22Rv1 (cell line): ENCODE results near the gene SHROOM2.

Source experiments
- H3K27ac ChIP-seq: fragments of 450-650 bp; 2 replicates; pipeline ENCODE4 v1.5.1; 2017
- ZFX ChIP-seq: fragments of 450-650 bp; IDR thresholded peaks from 2 replicates; pipeline ENCODE4 v1.6.1; 2017; ENCODE audit warnings: antibody characterized with exemption, borderline replicate concordance
- TF ChIP-seq, protein P1 (sequence below): fragments of 450-650 bp; IDR thresholded peaks from 2 replicates; pipeline ENCODE4 v1.5.1; 2017; ENCODE audit warnings: mild to moderate bottlenecking

Gene SHROOM2

DNA sequence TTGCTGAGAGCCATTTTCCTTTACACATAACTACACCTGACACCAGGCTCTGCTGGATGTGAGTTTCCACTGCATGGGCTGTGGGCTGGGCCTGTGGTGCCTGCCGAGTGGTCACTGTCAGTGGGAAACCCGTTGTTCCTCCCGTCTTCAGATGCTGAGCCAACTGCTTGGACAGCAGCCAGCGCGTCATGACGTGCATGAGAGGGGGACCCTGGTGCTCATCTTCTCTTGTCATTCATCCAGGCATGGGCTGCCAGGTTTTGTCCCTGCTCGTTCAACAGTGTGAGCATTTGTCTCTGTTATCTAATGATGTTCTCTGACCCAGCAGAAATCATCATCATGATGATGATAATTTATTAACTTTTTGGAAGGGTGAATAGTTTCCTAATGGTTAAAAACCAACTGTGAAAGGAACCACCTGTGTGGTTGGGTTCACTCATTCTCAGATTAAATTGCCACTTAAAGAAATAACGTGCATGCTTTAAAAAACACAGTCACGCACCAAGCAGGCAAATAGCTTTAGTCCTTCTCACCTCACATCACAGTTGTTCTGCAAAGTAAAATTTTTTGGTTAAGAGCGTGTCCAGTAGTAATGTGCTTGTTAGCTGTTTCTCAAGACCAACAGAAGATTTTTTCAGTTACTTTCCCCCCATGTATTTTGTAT, 161.0 kb downstream of the SHROOM2 start:
- no peak for TF ChIP-seq ZFX
- TF ChIP-seq, protein P1, sequence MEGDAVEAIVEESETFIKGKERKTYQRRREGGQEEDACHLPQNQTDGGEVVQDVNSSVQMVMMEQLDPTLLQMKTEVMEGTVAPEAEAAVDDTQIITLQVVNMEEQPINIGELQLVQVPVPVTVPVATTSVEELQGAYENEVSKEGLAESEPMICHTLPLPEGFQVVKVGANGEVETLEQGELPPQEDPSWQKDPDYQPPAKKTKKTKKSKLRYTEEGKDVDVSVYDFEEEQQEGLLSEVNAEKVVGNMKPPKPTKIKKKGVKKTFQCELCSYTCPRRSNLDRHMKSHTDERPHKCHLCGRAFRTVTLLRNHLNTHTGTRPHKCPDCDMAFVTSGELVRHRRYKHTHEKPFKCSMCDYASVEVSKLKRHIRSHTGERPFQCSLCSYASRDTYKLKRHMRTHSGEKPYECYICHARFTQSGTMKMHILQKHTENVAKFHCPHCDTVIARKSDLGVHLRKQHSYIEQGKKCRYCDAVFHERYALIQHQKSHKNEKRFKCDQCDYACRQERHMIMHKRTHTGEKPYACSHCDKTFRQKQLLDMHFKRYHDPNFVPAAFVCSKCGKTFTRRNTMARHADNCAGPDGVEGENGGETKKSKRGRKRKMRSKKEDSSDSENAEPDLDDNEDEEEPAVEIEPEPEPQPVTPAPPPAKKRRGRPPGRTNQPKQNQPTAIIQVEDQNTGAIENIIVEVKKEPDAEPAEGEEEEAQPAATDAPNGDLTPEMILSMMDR = no peak
- no peak overlapping the region for H3K27ac ChIP-seq

DNA sequence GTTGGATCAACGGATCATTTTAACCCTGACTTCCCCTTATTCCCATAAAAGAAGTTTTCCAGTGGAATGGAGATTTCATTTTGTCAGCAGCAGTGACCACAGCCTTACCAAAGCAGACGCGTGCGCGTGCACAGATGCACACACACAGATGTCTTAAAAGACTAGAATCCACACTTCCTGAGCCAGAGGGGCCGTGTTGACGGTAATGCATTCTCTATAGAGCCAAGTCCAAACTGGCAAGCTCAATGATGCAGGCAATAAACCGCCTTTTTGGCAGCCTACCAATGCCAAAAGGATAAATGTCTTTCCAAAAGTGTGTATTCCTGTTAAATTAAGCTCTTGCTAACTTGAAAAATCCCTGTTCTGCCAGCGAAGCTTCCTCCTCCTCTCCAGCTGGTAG, 162.2 kb downstream of the SHROOM2 start:
- TF ChIP-seq, protein P1 = no peak
- TF ChIP-seq ZFX = no peak
- no peak overlapping the region for H3K27ac ChIP-seq

DNA sequence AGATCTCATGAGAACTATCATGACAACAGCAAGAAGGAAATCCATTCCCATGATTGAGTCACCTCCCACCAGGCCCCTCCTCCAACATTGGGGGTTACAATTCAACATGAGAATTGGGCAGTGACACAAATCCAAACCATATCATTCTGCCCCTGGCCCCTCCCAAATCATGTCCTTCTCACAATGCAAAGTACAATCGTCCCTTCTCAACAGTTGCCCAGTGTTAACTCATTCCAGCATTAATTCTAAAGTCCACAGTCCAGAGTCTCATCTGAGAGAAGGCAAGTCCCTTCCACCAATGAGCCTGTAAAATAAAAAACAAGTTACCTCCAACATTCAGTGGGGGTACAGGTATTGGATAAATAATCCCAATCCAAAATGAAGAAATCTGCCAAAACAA, 166.1 kb downstream of the SHROOM2 start:
- no peak for TF ChIP-seq ZFX
- TF ChIP-seq, protein P1 = no peak
- H3K27ac ChIP-seq = no peak overlapping the region

DNA sequence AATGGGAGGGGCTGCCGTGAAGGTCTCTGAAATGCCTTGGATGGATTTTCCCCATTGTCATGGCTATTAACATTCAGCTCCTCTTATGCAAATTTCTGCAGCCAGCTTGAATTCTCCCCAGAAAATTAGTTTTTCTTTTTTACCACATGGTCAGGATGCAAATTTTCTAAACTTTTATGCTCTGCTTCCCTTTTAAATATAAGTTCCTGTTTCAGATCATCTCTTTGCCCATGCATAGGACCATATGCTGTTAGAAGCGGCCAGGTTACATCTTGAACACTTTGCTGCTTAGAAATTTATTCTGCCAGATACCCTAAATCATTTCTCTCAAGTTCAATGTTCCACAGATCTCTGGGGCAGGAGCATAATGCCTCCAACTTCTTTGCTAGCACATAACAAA, 167.2 kb downstream of the SHROOM2 start:
- no peak for TF ChIP-seq ZFX
- TF ChIP-seq, protein P1 = no peak
- H3K27ac ChIP-seq = no peak overlapping the region

DNA sequence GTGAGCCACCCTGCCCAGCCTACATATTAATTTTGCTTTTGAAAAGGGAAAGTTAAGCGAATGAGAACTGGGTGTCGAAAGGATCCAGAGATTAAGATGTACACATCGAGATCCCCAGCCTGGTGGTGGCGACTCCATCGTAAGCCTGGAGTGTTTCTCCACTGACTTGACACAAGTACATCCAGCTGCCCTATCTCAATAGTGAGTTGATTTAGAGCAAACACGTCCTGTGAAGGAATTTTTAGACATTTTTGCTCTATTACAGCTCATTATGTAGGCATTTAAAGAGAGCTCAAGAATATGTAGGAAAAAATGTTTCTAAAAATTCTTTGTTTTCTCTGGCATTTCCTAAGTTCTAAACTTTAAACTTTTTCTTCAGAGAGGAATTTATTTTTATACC, 169.3 kb downstream of the SHROOM2 start:
- no peak overlapping the region for H3K27ac ChIP-seq
- TF ChIP-seq ZFX = no peak
- TF ChIP-seq, protein P1 = no peak

DNA sequence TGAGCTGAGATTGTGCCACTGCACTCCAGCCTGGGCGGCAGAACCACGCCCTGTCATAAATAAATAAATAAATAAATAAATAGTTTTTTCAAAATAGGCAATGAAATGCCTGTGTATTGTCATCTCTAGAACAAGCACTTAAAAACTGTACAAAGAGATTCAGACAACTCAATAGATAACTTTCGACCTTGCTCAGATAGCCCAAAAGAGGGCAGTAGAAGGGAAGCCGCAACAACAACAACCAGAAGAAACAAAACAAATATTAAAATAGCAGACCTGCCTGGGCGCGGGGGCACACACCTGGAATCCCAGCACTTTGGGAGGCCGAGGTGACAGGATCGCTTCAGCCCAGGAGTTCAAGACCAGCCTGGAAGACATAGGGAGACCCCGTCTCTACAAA, 171.5 kb downstream of the SHROOM2 start:
- no peak overlapping the region for H3K27ac ChIP-seq
- no peak for TF ChIP-seq ZFX
- TF ChIP-seq, protein P1 = no peak

DNA sequence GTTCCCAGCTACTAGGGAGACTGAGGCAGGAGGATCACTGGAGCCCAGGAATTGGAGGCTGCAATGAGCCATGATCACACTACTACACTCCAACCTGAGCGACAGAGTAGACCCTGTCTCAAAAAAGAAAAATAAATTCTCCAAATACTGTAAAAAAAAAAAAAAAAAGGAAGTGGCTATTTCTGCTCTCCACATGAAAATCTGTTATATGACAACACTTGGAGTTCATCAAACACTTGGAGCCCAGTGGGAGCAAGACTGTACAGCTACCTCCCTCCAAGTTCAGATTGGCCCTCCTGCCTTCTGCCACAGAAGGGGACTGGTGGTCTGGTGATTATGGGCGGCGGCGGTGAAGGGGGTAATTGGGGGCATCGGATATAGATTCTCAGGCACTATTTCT, 172.0 kb downstream of the SHROOM2 start:
- no peak for TF ChIP-seq ZFX
- TF ChIP-seq, protein P1 = no peak
- H3K27ac ChIP-seq = no peak overlapping the region
